Liver (tissue), 9 donors: ENCODE data around the gene B3GNT9. TPM values are rescaled to one million over a fixed set of nuclear protein-coding genes. Genes with fewer than 3 reads are reported as not detected.

ENCODE experiments used
- DNase-seq: peaks from one replicate; pipeline ENCODE4 v3.0.0-alpha.2; 2017; ENCODE audit warnings: low spot score
- H3K27ac ChIP-seq, 2 donors: one replicate each; pipeline ENCODE4 v1.7.0; 2013; ENCODE audit warnings: inconsistent platforms in 2 of 2, low read length in 2 of 2, control low read depth in 1 of 2, low read depth in 1 of 2, mild to moderate bottlenecking in 1 of 2
- H3K27me3 ChIP-seq, 4 donors: one replicate each; pipeline versions ENCODE4 v1.6.1 to v1.7.0; 2013; ENCODE audit warnings: low read length in 3 of 4, inconsistent platforms in 1 of 4, mild to moderate bottlenecking in 1 of 4, moderate library complexity in 1 of 4; ENCODE audit not compliant: control insufficient read depth in 4 of 4, insufficient read depth in 4 of 4
- H3K36me3 ChIP-seq, 4 donors: one replicate each; pipeline versions ENCODE4 v1.6.1 to v1.7.0; 2013; ENCODE audit warnings: low read length in 3 of 4, mild to moderate bottlenecking in 3 of 4, low read depth in 1 of 4, moderate library complexity in 1 of 4; ENCODE audit not compliant: control insufficient read depth in 4 of 4, insufficient read depth in 3 of 4
- H3K4me1 ChIP-seq, 4 donors: one replicate each; pipeline versions ENCODE4 v1.6.1 to v1.7.0; 2013; ENCODE audit warnings: low read length in 3 of 4, mild to moderate bottlenecking in 3 of 4, moderate library complexity in 1 of 4; ENCODE audit not compliant: control insufficient read depth in 4 of 4, insufficient read depth in 4 of 4
- H3K4me3 ChIP-seq, 3 donors: one replicate each; pipeline versions ENCODE4 v1.6.1 to v1.7.0; 2013; ENCODE audit warnings: low read length in 3 of 3, control low read depth in 1 of 3, low read depth in 1 of 3, mild to moderate bottlenecking in 1 of 3
- H3K9ac ChIP-seq, 2 donors: one replicate each; pipeline ENCODE4 v1.7.0; 2013; ENCODE audit warnings: low read length in 2 of 2, mild to moderate bottlenecking in 2 of 2, moderate library complexity in 2 of 2, control low read depth in 1 of 2, low read depth in 1 of 2
- H3K9me3 ChIP-seq, 4 donors: one replicate each; pipeline versions ENCODE4 v1.6.1 to v1.7.0; 2013; ENCODE audit warnings: low read length in 3 of 4; ENCODE audit not compliant: control insufficient read depth in 4 of 4
- ATF3 ChIP-seq: IDR thresholded peaks from 2 replicates; pipeline ENCODE4 v1.6.1; 2016; ENCODE audit warnings: antibody characterized with exemption
- CTCF ChIP-seq: fragments of 150-350 bp; IDR thresholded peaks from 2 replicates; pipeline ENCODE4 v1.5.1; 2017; ENCODE audit warnings: improper control_type of control experiment, low read depth, low read length; ENCODE audit not compliant: missing input control
- EGR1 ChIP-seq, 2 donors: IDR thresholded peaks; 2 replicates each; pipeline ENCODE4 v1.6.1; 2016 to 2018; ENCODE audit warnings: antibody characterized with exemption in 2 of 2, low read depth in 2 of 2
- FOXA2 ChIP-seq: IDR thresholded peaks from 2 replicates; pipeline ENCODE4 v1.6.1; 2016; ENCODE audit warnings: antibody characterized with exemption
- GABPA ChIP-seq, 2 donors: IDR thresholded peaks in 1 of 2; conservative IDR thresholded peaks in 1 of 2; 2 replicates each; pipeline ENCODE4 v1.6.1; 2016; ENCODE audit warnings: antibody characterized with exemption in 2 of 2, mild to moderate bottlenecking in 1 of 2, moderate library complexity in 1 of 2
- HNF4A ChIP-seq, 2 donors: conservative IDR thresholded peaks; 2 replicates each; pipeline ENCODE4 v1.6.1; 2016; ENCODE audit warnings: antibody characterized with exemption in 2 of 2, mild to moderate bottlenecking in 2 of 2
- HNF4G ChIP-seq: IDR thresholded peaks from 2 replicates; pipeline ENCODE4 v1.6.1; 2016; ENCODE audit warnings: antibody characterized with exemption
- JUND ChIP-seq, 2 donors: IDR thresholded peaks; 2 replicates each; pipeline ENCODE4 v1.6.1; 2016; ENCODE audit warnings: antibody characterized with exemption in 2 of 2
- RAD21 ChIP-seq, 2 donors: IDR thresholded peaks; 2 replicates each; pipeline ENCODE4 v1.6.1; 2016; ENCODE audit warnings: antibody characterized with exemption in 2 of 2, mild to moderate bottlenecking in 2 of 2
- REST ChIP-seq: IDR thresholded peaks from 2 replicates; pipeline ENCODE4 v1.6.1; 2016; ENCODE audit warnings: antibody characterized with exemption, mild to moderate bottlenecking
- RXRA ChIP-seq, 2 donors: IDR thresholded peaks; 2 replicates each; pipeline ENCODE4 v1.6.1; 2017 to 2018; ENCODE audit warnings: antibody characterized with exemption in 2 of 2, mild to moderate bottlenecking in 1 of 2
- SP1 ChIP-seq: IDR thresholded peaks from 2 replicates; pipeline ENCODE4 v1.6.1; 2018; ENCODE audit warnings: antibody characterized with exemption, mild to moderate bottlenecking
- TAF1 ChIP-seq: conservative IDR thresholded peaks from 2 replicates; pipeline ENCODE4 v1.6.1; 2016; ENCODE audit warnings: antibody characterized with exemption, mild to moderate bottlenecking
- YY1 ChIP-seq: IDR thresholded peaks from 2 replicates; pipeline ENCODE4 v1.6.1; 2016; ENCODE audit warnings: antibody characterized with exemption, mild to moderate bottlenecking
- ZBTB33 ChIP-seq: IDR thresholded peaks from 2 replicates; pipeline ENCODE4 v1.6.1; 2016; ENCODE audit warnings: antibody characterized with exemption
- WGBS: extraction: QIAGEN DNeasy Blood & Tissue Kit; methylation state at CpG from one replicate; pipeline ENCODE4 v1.1.7; 2013; 5-methylcytosine and 5-hydroxymethylcytosine counted together
- polyA plus RNA-seq, 2 donors: library from polyadenylated mRNA; stranded (reverse) in 1 of 2; unstranded in 1 of 2; fragments of 200-250 nt in 1 of 2; fragments of >200 nt in 1 of 2; fragmentation: Nextera tagmentation in 1 of 2; extraction: Ambion mirVana in 1 of 2; gene quantifications; one replicate each; pipeline versions ENCODE4 v1.2.1 to v1.2.3, GENCODE V29; 2013 to 2015
- total RNA-seq, 2 donors: library from RNA; depleted of rRNA; stranded (reverse); fragments of >200 nt; gene quantifications; one replicate each; pipeline ENCODE4 v1.2.3, GENCODE V29; 2014
- donor health status: healthy.
- donor health status: healthy.
- donor health status: healthy.
- donor health status: healthy.
- donor health status: healthy.

Gene B3GNT9
- total and polyA plus RNA-seq, 4 donors = 0.43 to 2.3 (median 1.4) TPM

- DNase-seq = no peak
- Histone ChIP-seq H3K4me3 (no peak overlapping the region), H3K4me1 (peaks cover 8 to 32% (median 13%) of the 10 kb centered on the region in 4 donors), H3K9ac (no peak overlapping the region), H3K27ac (no peak overlapping the region), H3K27me3 (no peaks in the 10 kb centered on the region), H3K9me3 (no peaks in the 10 kb centered on the region), H3K36me3 (no peaks in the 10 kb centered on the region)
- TF ChIP-seq EGR1 (IDR thresholded peaks at IDR 0.05; ENCODE audit: low read depth in 2 of 2) (no peak), FOXA2 (no peak), HNF4A (conservative IDR thresholded peaks at IDR 0.05) (no peak), RXRA (IDR thresholded peaks at IDR 0.05) (no peak), JUND (IDR thresholded peaks at IDR 0.05) (no peak), GABPA (IDR thresholded peaks at IDR 0.05 in 1 of 2, conservative IDR thresholded peaks at IDR 0.05 in 1 of 2) (no peak), REST (no peak), SP1 (no peak), CTCF (no peak), RAD21 (IDR thresholded peaks at IDR 0.05) (no peak), HNF4G (no peak), TAF1 (no peak), YY1 (no peak), ZBTB33 (no peak), ATF3 (no peak)
- 93% methylated on average over 13 of the region's 13 CpGs for WGBS
These were observed 28.8 kb upstream of the B3GNT9 start for GRCh38 chr16:67179421-67180080.
